CD14-positive monocyte (primary cell): ENCODE results near the gene CEND1. TPM values are rescaled to one million over a fixed set of nuclear protein-coding genes. Genes with fewer than 3 reads are reported as not detected.
A peak's percentile ranks its signal among the peaks of the same experiment; 100 is the strongest.

Experiments used
- DNase-seq, 3 donors: peaks; one replicate each; pipeline ENCODE4 v3.0.0-alpha.2; 2011 to 2022
- H2AFZ ChIP-seq: 2 replicates; pipeline ENCODE4 v1.6.0; 2012; ENCODE audit warnings: mild to moderate bottlenecking, low read depth, low read length, inconsistent platforms; ENCODE audit not compliant: insufficient read depth, poor library complexity, severe bottlenecking
- H3K27ac ChIP-seq, 2 donors: 1 replicate in 1 of 2; 2 replicates in 1 of 2; pipeline ENCODE4 v1.5.1; 2012 to 2013; ENCODE audit warnings: low read length in 2 of 2, control low read depth in 1 of 2, inconsistent platforms in 1 of 2, low read depth in 1 of 2, mild to moderate bottlenecking in 1 of 2
- H3K27me3 ChIP-seq, 2 donors: one replicate each; pipeline versions ENCODE4 v1.6.0 to v1.6.1; 2011 to 2013; ENCODE audit warnings: low read length in 2 of 2; ENCODE audit not compliant: control insufficient read depth in 2 of 2, insufficient read depth in 2 of 2
- H3K36me3 ChIP-seq, 2 donors: replicated peaks in 1 of 2; 1 replicate in 1 of 2; 2 replicates in 1 of 2; pipeline versions ENCODE4 v1.5.1 to v1.6.1; 2012 to 2013; ENCODE audit warnings: low read length in 2 of 2, control low read depth in 1 of 2, inconsistent platforms in 1 of 2, mild to moderate bottlenecking in 1 of 2; ENCODE audit not compliant: insufficient read depth in 2 of 2, control insufficient read depth in 1 of 2
- H3K4me1 ChIP-seq, 2 donors: 1 replicate in 1 of 2; 2 replicates in 1 of 2; pipeline versions ENCODE4 v1.5.1 to v1.6.1; 2012 to 2013; ENCODE audit warnings: low read length in 2 of 2, control low read depth in 1 of 2, inconsistent platforms in 1 of 2, mild to moderate bottlenecking in 1 of 2, moderate library complexity in 1 of 2; ENCODE audit not compliant: insufficient read depth in 2 of 2, control insufficient read depth in 1 of 2
- H3K4me2 ChIP-seq: replicated peaks from 2 replicates; pipeline ENCODE3; 2012; ENCODE audit warnings: low read length, moderate library complexity, mild to moderate bottlenecking; ENCODE audit not compliant: poor library complexity, severe bottlenecking; ENCODE audit errors: extremely low read depth
- H3K4me3 ChIP-seq, 3 experiments: fragments of 200-600 bp in 1 of 3; sonication (generic) in 1 of 3; replicated peaks in 1 of 3; 1 replicate in 2 of 3; 2 replicates in 1 of 3; pipeline ENCODE4 v1.5.1; 2011 to 2013; ENCODE audit warnings: low read length in 3 of 3, mild to moderate bottlenecking in 3 of 3, control low read depth in 2 of 3, low read depth in 2 of 3, inconsistent platforms in 1 of 3, moderate library complexity in 1 of 3
- H3K79me2 ChIP-seq: 2 replicates; pipeline ENCODE4 v1.6.0; 2012; ENCODE audit warnings: mild to moderate bottlenecking, control low read depth, inconsistent platforms, low read length, moderate library complexity; ENCODE audit not compliant: insufficient read depth
- H3K9ac ChIP-seq: 2 replicates; pipeline ENCODE4 v1.6.0; 2017; ENCODE audit warnings: low read length, mild to moderate bottlenecking; ENCODE audit not compliant: insufficient read depth, poor library complexity, severe bottlenecking
- H3K9me3 ChIP-seq, 2 donors: replicated peaks in 1 of 2; 1 replicate in 1 of 2; 2 replicates in 1 of 2; pipeline versions ENCODE4 v1.5.1 to v1.6.1; 2012 to 2013; ENCODE audit warnings: low read length in 2 of 2, control low read depth in 1 of 2; ENCODE audit not compliant: control insufficient read depth in 1 of 2, insufficient read depth in 1 of 2
- H4K20me1 ChIP-seq: 2 replicates; pipeline ENCODE4 v1.6.0; 2012; ENCODE audit warnings: mild to moderate bottlenecking, low read length, control low read depth, moderate library complexity; ENCODE audit not compliant: insufficient read depth
- H3K27ac Mint-ChIP-seq, 7 donors: one replicate each; pipeline ENCODE4 v1.8.0; 2020; ENCODE audit warnings: mild to moderate bottlenecking in 7 of 7, mixed read lengths in 7 of 7, moderate library complexity in 6 of 7, inconsistent platforms in 2 of 7
- H3K27me3 Mint-ChIP-seq, 3 donors: one replicate each; pipeline ENCODE4 v1.8.0; 2021 to 2022; ENCODE audit warnings: low read depth in 3 of 3, mild to moderate bottlenecking in 3 of 3, mixed read lengths in 3 of 3, moderate library complexity in 3 of 3, inconsistent platforms in 1 of 3
- H3K36me3 Mint-ChIP-seq, 2 donors: one replicate each; pipeline ENCODE4 v1.8.0; 2020; ENCODE audit warnings: mixed read lengths in 2 of 2, inconsistent platforms in 1 of 2, mild to moderate bottlenecking in 1 of 2
- H3K4me1 Mint-ChIP-seq: one replicate; pipeline ENCODE4 v1.8.0; 2020; ENCODE audit warnings: mild to moderate bottlenecking, mixed read lengths
- H3K4me3 Mint-ChIP-seq, 2 donors: one replicate each; pipeline ENCODE4 v1.8.0; 2020; ENCODE audit warnings: mild to moderate bottlenecking in 2 of 2, mixed read lengths in 2 of 2, moderate library complexity in 1 of 2
- H3K9me3 Mint-ChIP-seq, 7 donors: one replicate each; pipeline ENCODE4 v1.8.0; 2020 to 2022; ENCODE audit warnings: mixed read lengths in 7 of 7, mild to moderate bottlenecking in 6 of 7, moderate library complexity in 6 of 7, inconsistent platforms in 2 of 7
- WGBS: methylation state at CpG from one replicate; pipeline ENCODE4 v1.1.5; 2013; ENCODE audit warnings: missing lambda C conversion rate; ENCODE audit not compliant: insufficient coverage; 5-methylcytosine and 5-hydroxymethylcytosine counted together
- intact Hi-C, 2 donors: fragments of 100-400 bp; cut with micrococcal nuclease; formaldehyde crosslinking; loops; one replicate each; pipeline versions ENCODE4 v1.15.0 to v1.15.1; 2023
- polyA plus RNA-seq, 3 donors: library from polyadenylated mRNA; depleted of rRNA in 1 of 3; unstranded in 2 of 3; stranded (reverse) in 1 of 3; fragments of 300-500 nt in 2 of 3; fragments of >200 nt in 1 of 3; fragmentation: Illumina TruSeq in 2 of 3; gene quantifications; 1 replicate in 2 of 3; 2 replicates in 1 of 3; pipeline ENCODE4 v1.2.3, GENCODE V29; 2012 to 2021
- TF ChIP-seq, protein P1 (sequence below): fragments of 200-600 bp; IDR thresholded peaks from one replicate; pipeline ENCODE4 v1.8.0; 2022; ENCODE audit warnings: antibody characterized with exemption, mild to moderate bottlenecking

Gene CEND1
- polyA plus RNA-seq, 3 donors: not detected

DNA sequence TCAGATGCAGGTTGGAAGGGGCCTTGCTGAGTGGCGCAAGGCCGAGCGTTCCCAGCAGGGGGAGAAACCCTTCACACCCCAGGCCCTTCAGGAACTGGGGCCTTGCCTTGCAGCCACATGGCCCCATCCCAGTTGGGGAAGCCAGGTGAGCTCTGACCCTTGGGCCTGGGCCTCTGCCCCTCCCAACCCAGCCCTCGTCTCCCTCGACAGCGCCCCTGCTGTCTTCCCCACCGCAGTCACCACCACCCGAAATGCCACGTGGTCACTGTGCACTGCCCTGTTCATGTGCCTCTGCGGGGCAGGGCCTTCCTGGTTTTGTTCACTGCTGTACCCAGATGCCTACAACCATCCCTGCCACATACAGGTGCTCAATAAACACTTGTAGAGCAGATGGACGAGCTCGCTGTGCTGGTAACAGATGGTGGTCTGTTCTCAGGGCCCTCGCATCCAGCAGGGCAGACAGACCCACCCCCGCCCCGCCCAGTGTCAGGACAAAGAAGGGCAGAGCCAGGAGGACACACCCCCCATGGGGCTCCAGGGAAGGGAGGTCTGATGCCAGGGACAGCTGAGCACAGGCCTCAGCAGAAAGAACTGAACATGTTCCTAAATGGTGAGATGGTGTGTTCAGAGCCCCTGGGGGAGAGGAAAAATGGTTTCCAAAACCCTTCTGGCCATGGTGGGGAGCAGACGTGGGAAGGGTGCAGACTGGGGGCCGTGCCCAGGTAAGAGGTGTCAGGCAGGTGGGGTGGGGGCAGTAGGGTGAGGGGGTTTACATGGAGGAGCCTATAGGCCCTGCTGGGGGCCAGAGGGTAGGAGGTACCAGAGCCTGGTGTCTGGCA, 48.8 kb upstream of the CEND1 start:
- Histone ChIP-seq H3K36me3 (peaks cover 41 to 46% of the 10 kb centered on the region in 2 donors), H3K9ac (no peak overlapping the region), H3K4me3 (no peak overlapping the region), H3K27ac (no peak overlapping the region), H3K9me3 (no peaks in the 10 kb centered on the region), H3K27me3 (peaks cover 0 to 10% of the 10 kb centered on the region in 2 donors), H3K4me1 (peaks cover 37 to 50% of the 10 kb centered on the region in 2 donors), H4K20me1 (peaks cover 85% of the 10 kb centered on the region), H2AFZ (no peak overlapping the region), H3K79me2 (peaks cover 44% of the 10 kb centered on the region), H3K4me2 (no peak overlapping the region)
- DNase-seq: no peak
- Mint-ChIP-seq H3K27me3 (peaks cover 0 to 24% (median 8%) of the 10 kb centered on the region in 3 donors), H3K36me3 (peaks cover 43 to 48% of the 10 kb centered on the region in 2 donors), H3K27ac (peak overlapping the region in 1 of 7 donors; percentile 69), H3K4me1 (peaks cover 40% of the 10 kb centered on the region), H3K9me3 (peaks cover 0 to 3% (median 0%) of the 10 kb centered on the region in 7 donors), H3K4me3 (no peak overlapping the region)
- intact Hi-C loops: no loop called here
- TF ChIP-seq, protein P1, sequence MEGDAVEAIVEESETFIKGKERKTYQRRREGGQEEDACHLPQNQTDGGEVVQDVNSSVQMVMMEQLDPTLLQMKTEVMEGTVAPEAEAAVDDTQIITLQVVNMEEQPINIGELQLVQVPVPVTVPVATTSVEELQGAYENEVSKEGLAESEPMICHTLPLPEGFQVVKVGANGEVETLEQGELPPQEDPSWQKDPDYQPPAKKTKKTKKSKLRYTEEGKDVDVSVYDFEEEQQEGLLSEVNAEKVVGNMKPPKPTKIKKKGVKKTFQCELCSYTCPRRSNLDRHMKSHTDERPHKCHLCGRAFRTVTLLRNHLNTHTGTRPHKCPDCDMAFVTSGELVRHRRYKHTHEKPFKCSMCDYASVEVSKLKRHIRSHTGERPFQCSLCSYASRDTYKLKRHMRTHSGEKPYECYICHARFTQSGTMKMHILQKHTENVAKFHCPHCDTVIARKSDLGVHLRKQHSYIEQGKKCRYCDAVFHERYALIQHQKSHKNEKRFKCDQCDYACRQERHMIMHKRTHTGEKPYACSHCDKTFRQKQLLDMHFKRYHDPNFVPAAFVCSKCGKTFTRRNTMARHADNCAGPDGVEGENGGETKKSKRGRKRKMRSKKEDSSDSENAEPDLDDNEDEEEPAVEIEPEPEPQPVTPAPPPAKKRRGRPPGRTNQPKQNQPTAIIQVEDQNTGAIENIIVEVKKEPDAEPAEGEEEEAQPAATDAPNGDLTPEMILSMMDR: no peak
- WGBS: 82% methylated on average over 14 of the region's 17 CpGs

DNA sequence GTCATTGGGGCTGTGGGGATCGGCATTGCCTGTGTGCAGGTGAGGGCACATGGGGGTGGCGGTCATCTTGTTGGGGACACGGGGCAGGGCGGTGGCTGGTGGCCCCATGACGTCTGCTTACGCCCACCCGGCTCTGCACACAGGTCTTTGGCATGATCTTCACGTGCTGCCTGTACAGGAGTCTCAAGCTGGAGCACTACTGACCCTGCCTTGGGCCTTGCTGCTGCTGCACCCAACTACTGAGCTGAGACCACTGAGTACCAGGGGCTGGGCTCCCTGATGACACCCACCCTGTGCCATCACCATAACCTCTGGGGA, 48.1 kb upstream of the CEND1 start:
- H3K4me2 ChIP-seq: no peak overlapping the region
- peaks cover 0 to 3% (median 0%) of the 10 kb centered on the region in 7 donors for H3K9me3 Mint-ChIP-seq
- H3K4me3 Mint-ChIP-seq: no peak overlapping the region
- no peak overlapping the region for H3K9ac ChIP-seq
- no peak overlapping the region for H3K27ac Mint-ChIP-seq
- H3K4me1 Mint-ChIP-seq: peaks cover 38% of the 10 kb centered on the region
- no peak for DNase-seq
- TF ChIP-seq, protein P1: no peak
- no peak overlapping the region for H3K4me3 ChIP-seq
- H2AFZ ChIP-seq: no peak overlapping the region
- peaks cover 91% of the 10 kb centered on the region for H4K20me1 ChIP-seq
- H3K27me3 Mint-ChIP-seq: peaks cover 0 to 24% (median 5%) of the 10 kb centered on the region in 3 donors
- H3K27ac ChIP-seq: no peak overlapping the region
- no peaks in the 10 kb centered on the region for H3K9me3 ChIP-seq
- peaks cover 43 to 48% of the 10 kb centered on the region in 2 donors for H3K36me3 Mint-ChIP-seq
- peaks cover 35 to 49% of the 10 kb centered on the region in 2 donors for H3K4me1 ChIP-seq
- peaks cover 0 to 10% of the 10 kb centered on the region in 2 donors for H3K27me3 ChIP-seq
- intact Hi-C loops: no loop called here
- H3K36me3 ChIP-seq: peaks cover 41 to 46% of the 10 kb centered on the region in 2 donors
- H3K79me2 ChIP-seq: peaks cover 50% of the 10 kb centered on the region
- 90% methylated on average over 8 of the region's 8 CpGs for WGBS
